CD4-positive, alpha-beta memory T cell (primary cell): ENCODE data around the gene GPR135. TPM values are rescaled to one million over a fixed set of nuclear protein-coding genes. Genes with fewer than 3 reads are reported as not detected.
"Not testable (repeated sequence)": the region's sequence is repeated elsewhere in the genome, so short reads cannot be mapped to it uniquely, and the experiment has no call there.

Source experiments
- CTCF ChIA-PET: fragments of 350-600 bp; sonication (Branson Sonifier 250); formaldehyde crosslinking; loops from one replicate; lab custom pipeline; 2021; ENCODE audit warnings: inconsistent platforms; ENCODE audit not compliant: partially characterized antibody; lab: Charles Lee
- POLR2A ChIA-PET: fragments of 350-600 bp; sonication (Branson Sonifier 250); formaldehyde crosslinking; loops from one replicate; lab custom pipeline; 2021; ENCODE audit not compliant: partially characterized antibody; lab: Charles Lee
- DNase-seq, 5 donors: peaks; one replicate each; pipeline versions ENCODE4 v3.0.0 to v3.0.0-alpha.2; 2020 to 2022; ENCODE audit warnings: mixed read lengths in 1 of 5
- H3K27ac ChIP-seq: one replicate; pipeline ENCODE4 v1.7.0; 2013; ENCODE audit warnings: low read depth, low read length
- H3K27me3 ChIP-seq: 2 replicates; pipeline ENCODE4 v1.7.0; 2013; ENCODE audit warnings: mild to moderate bottlenecking, low read length, moderate library complexity; ENCODE audit not compliant: insufficient read depth
- H3K36me3 ChIP-seq: 2 replicates; pipeline ENCODE4 v1.7.0; 2013; ENCODE audit warnings: mild to moderate bottlenecking, low read length, moderate library complexity; ENCODE audit not compliant: insufficient read depth
- H3K4me1 ChIP-seq: 2 replicates; pipeline ENCODE4 v1.7.0; 2013; ENCODE audit warnings: mild to moderate bottlenecking, low read length, moderate library complexity; ENCODE audit not compliant: insufficient read depth
- H3K4me3 ChIP-seq, 2 donors: one replicate each; pipeline ENCODE4 v1.7.0; 2013; ENCODE audit warnings: low read length in 2 of 2, mild to moderate bottlenecking in 1 of 2
- H3K9me3 ChIP-seq, 2 donors: one replicate each; pipeline ENCODE4 v1.7.0; 2013; ENCODE audit warnings: low read length in 2 of 2, control low read depth in 1 of 2; ENCODE audit not compliant: control insufficient read depth in 1 of 2
- H3K27ac Mint-ChIP-seq, 7 donors: one replicate each; pipeline ENCODE4 v1.8.0; 2020 to 2021; ENCODE audit warnings: mixed read lengths in 7 of 7, mild to moderate bottlenecking in 6 of 7, inconsistent platforms in 3 of 7, moderate library complexity in 3 of 7
- H3K27me3 Mint-ChIP-seq, 2 donors: one replicate each; pipeline ENCODE4 v1.8.0; 2020 to 2021; ENCODE audit warnings: mixed read lengths in 2 of 2
- H3K36me3 Mint-ChIP-seq, 2 donors: one replicate each; pipeline ENCODE4 v1.8.0; 2020 to 2021; ENCODE audit warnings: mixed read lengths in 2 of 2, inconsistent platforms in 1 of 2, mild to moderate bottlenecking in 1 of 2
- H3K4me1 Mint-ChIP-seq, 4 donors: one replicate each; pipeline ENCODE4 v1.8.0; 2020 to 2021; ENCODE audit warnings: mixed read lengths in 4 of 4, mild to moderate bottlenecking in 1 of 4
- H3K4me3 Mint-ChIP-seq, 8 donors: one replicate each; pipeline ENCODE4 v1.8.0; 2020 to 2021; ENCODE audit warnings: mixed read lengths in 8 of 8, mild to moderate bottlenecking in 7 of 8, moderate library complexity in 6 of 8, inconsistent platforms in 3 of 8
- H3K9me3 Mint-ChIP-seq, 8 donors: one replicate each; pipeline ENCODE4 v1.8.0; 2020 to 2021; ENCODE audit warnings: mixed read lengths in 8 of 8, mild to moderate bottlenecking in 5 of 8, inconsistent platforms in 3 of 8, moderate library complexity in 1 of 8
- intact Hi-C: fragments of 100-400 bp; cut with micrococcal nuclease; formaldehyde crosslinking; loops from one replicate; pipeline ENCODE4 v1.15.1; 2023
- polyA plus RNA-seq, 2 donors: library from polyadenylated mRNA; unstranded; fragments of 300-500 nt; fragmentation: Illumina TruSeq; gene quantifications; one replicate each; pipeline ENCODE4 v1.2.3, GENCODE V29; 2021
- total RNA-seq, 2 experiments: library from RNA; stranded (reverse); gene quantifications; one replicate each; pipeline ENCODE4 v1.2.3, GENCODE V29; 2021

The GPR135 gene
- total and polyA plus RNA-seq, 4 experiments from 2014 or later = 0.24 to 2.3 (median 1.3) TPM

- H3K4me3 Mint-ChIP-seq = no peak overlapping the region
- ChIA-PET CTCF (interaction anchor here (0.8 kb wide), 1 partner anchor 16 kb away, joined by 3 read pairs; no protein-coding TSS in a partner anchor), POLR2A (no interaction called here)
- no peak for DNase-seq
- H3K9me3 Mint-ChIP-seq = peaks cover 0 to 5% (median 0%) of the 10 kb centered on the region in 8 donors
- H3K27me3 Mint-ChIP-seq = peaks cover 0 to 4% of the 10 kb centered on the region in 2 donors
- peaks cover under 1 to 12% (median 4%) of the 10 kb centered on the region in 4 donors for H3K4me1 Mint-ChIP-seq
- intact Hi-C loops = no loop called here
- peaks cover 3 to 37% of the 10 kb centered on the region in 2 donors for H3K36me3 Mint-ChIP-seq
- peaks cover 9% of the 10 kb centered on the region for H3K4me1 ChIP-seq
- H3K27ac Mint-ChIP-seq = no peak overlapping the region
- no peaks in the 10 kb centered on the region for H3K9me3 ChIP-seq
- no peaks in the 10 kb centered on the region for H3K27me3 ChIP-seq
- no peak overlapping the region for H3K27ac ChIP-seq
- no peaks in the 10 kb centered on the region for H3K36me3 ChIP-seq
- no peak overlapping the region for H3K4me3 ChIP-seq
Measured at GRCh38 chr14:59460378-59460777, 4.8 kb downstream of the GPR135 start.

GRCh38 chr14:59458486-59458885, 6.7 kb downstream of the GPR135 start:
- Mint-ChIP-seq H3K36me3 (peaks cover 3 to 53% of the 10 kb centered on the region in 2 donors), H3K9me3 (peaks cover 0 to 5% (median 0%) of the 10 kb centered on the region in 8 donors), H3K27ac (no peak overlapping the region), H3K4me1 (peaks cover 0 to 4% (median 2%) of the 10 kb centered on the region in 4 donors), H3K4me3 (no peak overlapping the region), H3K27me3 (peaks cover 0 to 4% of the 10 kb centered on the region in 2 donors)
- H3K4me3 ChIP-seq = no peak overlapping the region
- peaks cover 2% of the 10 kb centered on the region for H3K4me1 ChIP-seq
- no peaks in the 10 kb centered on the region for H3K27me3 ChIP-seq
- no peak for DNase-seq
- H3K36me3 ChIP-seq = no peaks in the 10 kb centered on the region
- ChIA-PET CTCF (interaction anchor here (1.7 kb wide), 1 partner anchor 25 kb away, joined by 4 read pairs; the partner anchor contains the start of genes JKAMP and L3HYPDH), POLR2A (no interaction called here)
- no peaks in the 10 kb centered on the region for H3K9me3 ChIP-seq
- H3K27ac ChIP-seq = no peak overlapping the region
- intact Hi-C loops = no loop called here

GRCh38 chr14:59455411-59455810, 9.8 kb downstream of the GPR135 start:
- peaks cover 3 to 61% of the 10 kb centered on the region in 2 donors for H3K36me3 Mint-ChIP-seq
- intact Hi-C loops = no loop called here
- no peak overlapping the region for H3K4me3 Mint-ChIP-seq

GRCh38 chr14:59454139-59454538, 11.0 kb downstream of the GPR135 start:
- Histone ChIP-seq H3K27me3 (no peaks in the 10 kb centered on the region), H3K36me3 (no peaks in the 10 kb centered on the region), H3K27ac (no peak overlapping the region), H3K4me3 (no peak overlapping the region), H3K4me1 (no peaks in the 10 kb centered on the region), H3K9me3 (no peaks in the 10 kb centered on the region)
- intact Hi-C loops = no loop called here
- DNase-seq = no peak
- Mint-ChIP-seq H3K4me3 (no peak overlapping the region), H3K4me1 (no peaks in the 10 kb centered on the region), H3K36me3 (peaks cover 3 to 56% of the 10 kb centered on the region in 2 donors), H3K9me3 (peaks cover 0 to 5% (median 0%) of the 10 kb centered on the region in 8 donors), H3K27me3 (no peaks in the 10 kb centered on the region), H3K27ac (no peak overlapping the region)
- CTCF ChIA-PET = no interaction called here
- POLR2A ChIA-PET = no interaction called here

More at GRCh38 chr14:59455411-59455810, 9.8 kb downstream of the GPR135 start:
- Mint-ChIP-seq H3K27me3 (peaks cover 0 to 3% of the 10 kb centered on the region in 2 donors), H3K9me3 (peaks cover 0 to 5% (median 0%) of the 10 kb centered on the region in 8 donors), H3K27ac (no peak overlapping the region), H3K4me1 (no peaks in the 10 kb centered on the region)
- ChIA-PET POLR2A (no interaction called here), CTCF (no interaction called here)
- H3K36me3 ChIP-seq = no peaks in the 10 kb centered on the region
- H3K4me3 ChIP-seq = no peak overlapping the region
- H3K27ac ChIP-seq = no peak overlapping the region
- H3K9me3 ChIP-seq = no peaks in the 10 kb centered on the region
- H3K4me1 ChIP-seq = no peaks in the 10 kb centered on the region
- no peaks in the 10 kb centered on the region for H3K27me3 ChIP-seq
- no peak for DNase-seq

GRCh38 chr14:59451849-59452248, 13.3 kb downstream of the GPR135 start:
- intact Hi-C loops = no loop called here
- POLR2A ChIA-PET = no interaction called here

GRCh38 chr14:59450716-59451115, 14.5 kb downstream of the GPR135 start:
- no peak overlapping the region for H3K27ac Mint-ChIP-seq
- Histone ChIP-seq H3K4me3 (no peak overlapping the region), H3K4me1 (no peaks in the 10 kb centered on the region), H3K36me3 (no peaks in the 10 kb centered on the region), H3K9me3 (no peaks in the 10 kb centered on the region), H3K27ac (no peak overlapping the region), H3K27me3 (no peaks in the 10 kb centered on the region)
- no peaks in the 10 kb centered on the region for H3K27me3 Mint-ChIP-seq
- ChIA-PET POLR2A (no interaction called here), CTCF (interaction anchor here (1.1 to 2.0 kb wide), 3 partner anchors 33 to 325 kb away, joined by 3 to 5 read pairs (median 3); partner anchors contain the start of genes JKAMP and L3HYPDH)
- H3K36me3 Mint-ChIP-seq = peaks cover 0 to 28% of the 10 kb centered on the region in 2 donors
- no peaks in the 10 kb centered on the region for H3K4me1 Mint-ChIP-seq
- intact Hi-C loops = no loop called here
- H3K4me3 Mint-ChIP-seq = no peak overlapping the region
- H3K9me3 Mint-ChIP-seq = no peaks in the 10 kb centered on the region
- no peak for DNase-seq

More at GRCh38 chr14:59451849-59452248, 13.3 kb downstream of the GPR135 start:
- no peak overlapping the region for H3K4me3 Mint-ChIP-seq
- DNase-seq = no peak
- H3K27ac ChIP-seq = no peak overlapping the region
- peaks cover 0 to 2% (median 0%) of the 10 kb centered on the region in 8 donors for H3K9me3 Mint-ChIP-seq
- H3K4me1 ChIP-seq = no peaks in the 10 kb centered on the region
- no peaks in the 10 kb centered on the region for H3K27me3 ChIP-seq
- no peaks in the 10 kb centered on the region for H3K36me3 ChIP-seq
- no peak overlapping the region for H3K27ac Mint-ChIP-seq
- CTCF ChIA-PET = interaction anchor here (1.9 to 2.0 kb wide), 2 partner anchors 8 to 32 kb away, joined by 4 to 5 read pairs; partner anchors contain the start of genes JKAMP and L3HYPDH
- no peaks in the 10 kb centered on the region for H3K27me3 Mint-ChIP-seq
- H3K36me3 Mint-ChIP-seq = peaks cover 3 to 36% of the 10 kb centered on the region in 2 donors
- H3K9me3 ChIP-seq = no peaks in the 10 kb centered on the region
- H3K4me3 ChIP-seq = no peak overlapping the region
- H3K4me1 Mint-ChIP-seq = no peaks in the 10 kb centered on the region

GRCh38 chr14:59448673-59449072, 16.5 kb downstream of the GPR135 start:
- H3K4me3 Mint-ChIP-seq, H3K9me3 Mint-ChIP-seq, H3K4me1 ChIP-seq, POLR2A ChIA-PET, H3K27ac Mint-ChIP-seq, DNase-seq, H3K27me3 ChIP-seq, H3K4me1 Mint-ChIP-seq, H3K4me3 ChIP-seq, H3K9me3 ChIP-seq, H3K36me3 ChIP-seq, intact Hi-C loops, H3K27ac ChIP-seq, H3K27me3 Mint-ChIP-seq: not testable (repeated sequence)
- peaks cover 0 to 10% of the 10 kb centered on the region in 2 donors for H3K36me3 Mint-ChIP-seq
- CTCF ChIA-PET = interaction anchor here (1.0 kb wide), 1 partner anchor 322 kb away, joined by 3 read pairs; no protein-coding TSS in a partner anchor
